HL-60 (cell line): ENCODE data around the gene CACNG6.

ENCODE experiments used
- DNase-seq, 2 experiments: peaks; one replicate each; pipeline ENCODE4 v3.0.0-alpha.2; 2010 to 2020; ENCODE audit warnings: low read depth in 1 of 2, low spot score in 1 of 2
- H3K27ac ChIP-seq: fragments of 250-450 bp; sonication (Bioruptor Pico); replicated peaks from 2 replicates; pipeline ENCODE4 v1.5.1; 2020; ENCODE audit warnings: mild to moderate bottlenecking, moderate library complexity
- H3K27me3 ChIP-seq: fragments of 250-450 bp; sonication (Bioruptor Pico); 2 replicates; pipeline ENCODE4 v1.5.1; 2021; ENCODE audit warnings: mild to moderate bottlenecking, moderate library complexity; ENCODE audit not compliant: insufficient read depth, poor library complexity, severe bottlenecking
- H3K4me3 ChIP-seq: replicated peaks from 2 replicates; pipeline ENCODE4 v1.5.1; 2011; ENCODE audit warnings: mild to moderate bottlenecking, control low read depth, low read length; ENCODE audit not compliant: insufficient read depth
- GABPA ChIP-seq: IDR thresholded peaks from 2 replicates; pipeline ENCODE4 v1.6.1; 2012; ENCODE audit warnings: low read depth
- POLR2AphosphoS5 ChIP-seq: IDR thresholded peaks from 2 replicates; pipeline ENCODE4 v1.6.1; 2012; ENCODE audit warnings: low read depth
- SPI1 ChIP-seq: IDR thresholded peaks from 2 replicates; pipeline ENCODE4 v1.6.1; 2012; ENCODE audit warnings: low read depth, mild to moderate bottlenecking, borderline replicate concordance
- TF ChIP-seq, protein P1 (sequence below): IDR thresholded peaks from 2 replicates; pipeline ENCODE4 v1.6.1; 2012; ENCODE audit warnings: low read depth; ENCODE audit not compliant: insufficient replicate concordance
- TF ChIP-seq, protein P2 (sequence below): IDR thresholded peaks from one replicate; pipeline ENCODE4 v1.5.1; 2011; ENCODE audit warnings: low read length, control low read depth, inconsistent platforms; ENCODE audit not compliant: insufficient read depth

Gene CACNG6

DNA sequence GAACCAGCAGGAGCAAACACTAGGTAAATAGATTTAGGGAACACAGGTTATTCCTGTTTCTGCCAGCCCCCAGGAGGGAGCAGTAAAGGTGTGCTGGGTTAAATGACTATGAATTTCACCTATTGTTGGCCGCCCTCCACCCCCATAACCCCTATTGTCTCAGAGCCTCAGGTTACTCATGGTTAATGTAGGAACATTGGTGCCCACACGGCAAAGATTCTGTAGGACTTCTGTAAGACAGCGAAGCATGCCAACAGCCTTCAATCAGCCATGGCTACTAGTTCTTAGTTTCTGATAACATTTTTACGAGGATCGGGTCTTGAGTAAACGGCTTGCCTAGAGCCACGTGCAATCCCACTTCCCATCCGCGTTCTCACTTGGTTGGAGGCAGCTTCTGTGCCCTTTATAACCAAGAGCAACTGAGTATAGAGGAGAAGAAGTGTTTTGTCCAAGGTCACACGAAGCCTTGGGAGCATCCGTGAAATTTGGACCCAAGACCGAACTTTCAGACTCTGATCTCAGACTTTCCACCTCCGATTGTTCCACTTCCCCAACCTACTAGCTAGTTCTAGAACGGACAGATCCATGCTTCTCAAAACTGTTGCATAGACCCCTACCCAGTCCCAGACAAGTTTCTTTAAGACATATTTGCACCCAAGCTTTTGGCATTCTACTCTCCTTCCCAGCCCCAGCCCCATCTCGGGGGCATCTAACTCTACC lies 33.8 kb upstream of the CACNG6 start:
- peaks cover 30% of the 10 kb centered on the region for H3K27me3 ChIP-seq
- H3K27ac ChIP-seq, result no peak overlapping the region
- TF ChIP-seq, protein P1, sequence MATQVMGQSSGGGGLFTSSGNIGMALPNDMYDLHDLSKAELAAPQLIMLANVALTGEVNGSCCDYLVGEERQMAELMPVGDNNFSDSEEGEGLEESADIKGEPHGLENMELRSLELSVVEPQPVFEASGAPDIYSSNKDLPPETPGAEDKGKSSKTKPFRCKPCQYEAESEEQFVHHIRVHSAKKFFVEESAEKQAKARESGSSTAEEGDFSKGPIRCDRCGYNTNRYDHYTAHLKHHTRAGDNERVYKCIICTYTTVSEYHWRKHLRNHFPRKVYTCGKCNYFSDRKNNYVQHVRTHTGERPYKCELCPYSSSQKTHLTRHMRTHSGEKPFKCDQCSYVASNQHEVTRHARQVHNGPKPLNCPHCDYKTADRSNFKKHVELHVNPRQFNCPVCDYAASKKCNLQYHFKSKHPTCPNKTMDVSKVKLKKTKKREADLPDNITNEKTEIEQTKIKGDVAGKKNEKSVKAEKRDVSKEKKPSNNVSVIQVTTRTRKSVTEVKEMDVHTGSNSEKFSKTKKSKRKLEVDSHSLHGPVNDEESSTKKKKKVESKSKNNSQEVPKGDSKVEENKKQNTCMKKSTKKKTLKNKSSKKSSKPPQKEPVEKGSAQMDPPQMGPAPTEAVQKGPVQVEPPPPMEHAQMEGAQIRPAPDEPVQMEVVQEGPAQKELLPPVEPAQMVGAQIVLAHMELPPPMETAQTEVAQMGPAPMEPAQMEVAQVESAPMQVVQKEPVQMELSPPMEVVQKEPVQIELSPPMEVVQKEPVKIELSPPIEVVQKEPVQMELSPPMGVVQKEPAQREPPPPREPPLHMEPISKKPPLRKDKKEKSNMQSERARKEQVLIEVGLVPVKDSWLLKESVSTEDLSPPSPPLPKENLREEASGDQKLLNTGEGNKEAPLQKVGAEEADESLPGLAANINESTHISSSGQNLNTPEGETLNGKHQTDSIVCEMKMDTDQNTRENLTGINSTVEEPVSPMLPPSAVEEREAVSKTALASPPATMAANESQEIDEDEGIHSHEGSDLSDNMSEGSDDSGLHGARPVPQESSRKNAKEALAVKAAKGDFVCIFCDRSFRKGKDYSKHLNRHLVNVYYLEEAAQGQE, result no peak
- TF ChIP-seq SPI1 (no peak), GABPA (no peak), POLR2AphosphoS5 (no peak)
- TF ChIP-seq, protein P2, sequence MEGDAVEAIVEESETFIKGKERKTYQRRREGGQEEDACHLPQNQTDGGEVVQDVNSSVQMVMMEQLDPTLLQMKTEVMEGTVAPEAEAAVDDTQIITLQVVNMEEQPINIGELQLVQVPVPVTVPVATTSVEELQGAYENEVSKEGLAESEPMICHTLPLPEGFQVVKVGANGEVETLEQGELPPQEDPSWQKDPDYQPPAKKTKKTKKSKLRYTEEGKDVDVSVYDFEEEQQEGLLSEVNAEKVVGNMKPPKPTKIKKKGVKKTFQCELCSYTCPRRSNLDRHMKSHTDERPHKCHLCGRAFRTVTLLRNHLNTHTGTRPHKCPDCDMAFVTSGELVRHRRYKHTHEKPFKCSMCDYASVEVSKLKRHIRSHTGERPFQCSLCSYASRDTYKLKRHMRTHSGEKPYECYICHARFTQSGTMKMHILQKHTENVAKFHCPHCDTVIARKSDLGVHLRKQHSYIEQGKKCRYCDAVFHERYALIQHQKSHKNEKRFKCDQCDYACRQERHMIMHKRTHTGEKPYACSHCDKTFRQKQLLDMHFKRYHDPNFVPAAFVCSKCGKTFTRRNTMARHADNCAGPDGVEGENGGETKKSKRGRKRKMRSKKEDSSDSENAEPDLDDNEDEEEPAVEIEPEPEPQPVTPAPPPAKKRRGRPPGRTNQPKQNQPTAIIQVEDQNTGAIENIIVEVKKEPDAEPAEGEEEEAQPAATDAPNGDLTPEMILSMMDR, result no peak
- no peak overlapping the region for H3K4me3 ChIP-seq
- DNase-seq, result no peak

DNA sequence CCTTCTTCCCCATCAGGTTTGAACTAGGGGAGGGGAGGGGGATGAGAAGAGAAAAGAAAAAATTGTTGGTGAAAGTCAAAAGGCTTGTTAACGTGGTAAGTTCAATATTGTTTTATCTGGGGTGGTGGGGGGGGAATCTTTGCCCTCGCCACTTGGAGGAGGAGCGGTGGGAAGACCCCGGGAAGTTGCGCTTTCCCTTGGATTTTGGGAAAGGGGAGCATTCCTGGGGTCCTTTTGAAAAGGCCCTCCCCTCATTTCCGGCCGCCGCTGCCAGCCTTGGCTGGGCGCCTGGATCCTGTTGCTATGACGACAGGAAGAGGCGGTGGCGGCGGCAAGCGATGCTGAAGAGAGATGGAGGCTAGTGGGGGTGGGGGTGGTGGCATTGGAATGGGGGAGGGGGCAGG lies 33.3 kb upstream of the CACNG6 start:
- no peak overlapping the region for H3K27ac ChIP-seq
- no peak overlapping the region for H3K4me3 ChIP-seq
- H3K27me3 ChIP-seq, result peaks cover 32% of the 10 kb centered on the region
- TF ChIP-seq, protein P2, result no peak
- TF ChIP-seq GABPA, result no peak
- TF ChIP-seq, protein P1, result no peak
- no peak for TF ChIP-seq POLR2AphosphoS5
- no peak for TF ChIP-seq SPI1
- DNase-seq, result no peak

DNA sequence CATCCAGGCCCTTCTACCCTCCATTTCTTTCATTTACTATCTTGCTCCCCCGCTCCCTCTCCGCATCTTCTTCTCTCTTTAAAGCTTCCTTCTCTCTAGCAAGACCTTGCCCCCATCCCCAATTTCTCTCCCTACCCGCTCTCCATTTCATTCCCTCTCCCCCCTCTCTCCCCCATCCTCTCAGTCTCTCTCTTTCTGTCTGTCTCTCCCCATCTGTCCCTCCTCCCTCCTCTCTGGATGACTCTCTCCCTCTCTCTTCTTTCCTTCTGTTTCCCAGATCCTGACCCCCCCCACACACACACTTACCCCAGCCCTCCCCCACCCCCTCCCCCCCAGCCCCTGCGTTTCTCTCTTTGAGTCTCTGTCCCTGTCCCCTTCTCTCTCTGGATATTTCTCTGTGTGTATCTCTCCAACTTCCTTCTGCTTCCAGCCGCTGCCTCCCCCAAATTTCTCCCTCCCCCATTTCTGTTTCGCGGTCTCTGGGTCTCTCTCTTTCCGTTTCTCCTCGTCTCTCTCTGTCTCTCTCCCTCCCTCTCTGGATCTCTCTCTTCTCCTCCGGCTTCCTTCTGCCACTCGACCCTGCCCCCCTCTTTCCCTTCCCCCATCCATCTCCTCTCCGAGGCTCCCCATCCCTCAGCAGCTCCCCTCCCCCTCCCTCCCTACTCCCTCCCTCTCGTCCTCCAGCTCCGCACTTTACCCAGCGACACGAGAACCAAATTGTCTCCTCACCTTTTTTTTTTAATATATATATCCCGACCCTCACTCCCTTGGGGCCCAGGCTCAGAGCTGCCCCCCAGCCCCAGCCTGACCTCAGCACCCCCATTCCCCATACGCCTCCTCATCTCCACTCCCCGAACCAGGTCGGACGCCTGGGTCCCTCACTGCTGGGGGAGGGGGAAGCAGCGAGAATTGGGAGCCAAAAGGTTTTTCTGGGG lies 32.3 kb upstream of the CACNG6 start:
- Histone ChIP-seq H3K27ac (no peak overlapping the region), H3K4me3 (no peak overlapping the region), H3K27me3 (peaks cover 40% of the 10 kb centered on the region)
- TF ChIP-seq, protein P2, result no peak
- no peak for TF ChIP-seq POLR2AphosphoS5
- TF ChIP-seq, protein P1, result no peak
- TF ChIP-seq GABPA, result no peak
- TF ChIP-seq SPI1, result no peak
- DNase-seq, result no peak
